NCI-H2081 (cell line): ENCODE results near the gene ADAM11.
A peak's percentile ranks its signal among the peaks of the same experiment; 100 is the strongest.
"Not testable (repeated sequence)": the region's sequence is repeated elsewhere in the genome, so short reads cannot be mapped to it uniquely, and the experiment has no call there.

ENCODE experiments used
- DNase-seq, 2 experiments: peaks; one replicate each; lab custom pipeline; 2025; lab: John Stamatoyannopoulos, UW

The ADAM11 gene, protein sequence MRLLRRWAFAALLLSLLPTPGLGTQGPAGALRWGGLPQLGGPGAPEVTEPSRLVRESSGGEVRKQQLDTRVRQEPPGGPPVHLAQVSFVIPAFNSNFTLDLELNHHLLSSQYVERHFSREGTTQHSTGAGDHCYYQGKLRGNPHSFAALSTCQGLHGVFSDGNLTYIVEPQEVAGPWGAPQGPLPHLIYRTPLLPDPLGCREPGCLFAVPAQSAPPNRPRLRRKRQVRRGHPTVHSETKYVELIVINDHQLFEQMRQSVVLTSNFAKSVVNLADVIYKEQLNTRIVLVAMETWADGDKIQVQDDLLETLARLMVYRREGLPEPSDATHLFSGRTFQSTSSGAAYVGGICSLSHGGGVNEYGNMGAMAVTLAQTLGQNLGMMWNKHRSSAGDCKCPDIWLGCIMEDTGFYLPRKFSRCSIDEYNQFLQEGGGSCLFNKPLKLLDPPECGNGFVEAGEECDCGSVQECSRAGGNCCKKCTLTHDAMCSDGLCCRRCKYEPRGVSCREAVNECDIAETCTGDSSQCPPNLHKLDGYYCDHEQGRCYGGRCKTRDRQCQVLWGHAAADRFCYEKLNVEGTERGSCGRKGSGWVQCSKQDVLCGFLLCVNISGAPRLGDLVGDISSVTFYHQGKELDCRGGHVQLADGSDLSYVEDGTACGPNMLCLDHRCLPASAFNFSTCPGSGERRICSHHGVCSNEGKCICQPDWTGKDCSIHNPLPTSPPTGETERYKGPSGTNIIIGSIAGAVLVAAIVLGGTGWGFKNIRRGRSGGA

DNA sequence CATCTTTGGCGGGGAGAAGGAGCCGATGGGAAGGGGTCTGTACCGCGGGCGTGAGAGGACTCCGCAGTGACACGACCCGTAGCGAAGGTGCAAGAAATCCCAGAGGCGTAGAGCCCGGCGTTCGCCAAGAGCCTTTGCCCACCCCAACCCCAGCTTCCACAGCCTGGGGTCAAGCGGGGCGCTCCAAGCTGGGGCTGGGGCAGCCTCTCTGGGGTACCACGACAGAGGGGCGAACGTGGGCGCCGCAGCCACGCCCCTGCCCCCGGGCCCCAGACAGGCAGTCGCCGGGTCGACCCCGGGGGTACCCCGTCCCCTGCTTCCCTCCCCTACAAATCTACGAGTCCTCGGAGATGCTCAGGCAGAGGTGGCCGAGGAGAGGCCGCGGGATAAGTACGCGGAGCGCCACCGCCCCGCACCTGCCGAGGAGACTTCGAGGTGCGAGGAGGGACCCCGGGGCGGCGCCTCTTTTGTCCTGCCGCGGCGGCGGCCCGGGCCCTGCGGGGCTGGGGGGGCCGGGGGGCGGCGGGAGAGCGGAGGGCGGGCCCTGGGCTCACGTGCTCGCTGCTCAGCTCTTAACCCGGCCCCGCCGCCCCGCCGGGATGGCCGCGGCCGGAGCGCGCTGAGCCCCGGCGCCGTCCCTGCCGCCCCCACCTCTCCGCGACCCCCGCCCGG, at the start of gene ADAM11:
Gene ADAM11 (plus strand): TSS at position 575 of the 672 bp plus-strand sequence. CDS start 212 bp downstream, outside the sequence.
- peak in 1 of 2 experiments; percentile 14 for DNase-seq

DNA sequence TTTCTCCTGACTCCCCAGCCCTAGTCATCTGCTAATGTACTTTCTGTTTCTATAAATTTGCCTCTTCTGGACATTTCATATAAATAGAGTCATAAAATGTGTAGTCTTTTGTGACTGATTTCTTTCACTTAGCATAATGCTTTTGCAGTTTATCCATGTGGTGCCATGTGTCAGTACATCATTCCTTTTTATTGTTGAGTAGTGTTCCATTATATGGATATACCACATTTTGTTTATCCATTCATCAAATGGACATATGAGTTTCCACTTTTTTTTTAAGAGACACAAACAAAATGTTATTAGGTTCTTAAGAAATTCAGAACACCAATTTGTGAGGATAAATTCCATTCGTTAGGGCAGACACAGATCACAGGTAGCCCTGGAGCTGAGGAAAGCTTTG, 39.3 kb upstream of the ADAM11 start:
- DNase-seq: no peak

GRCh38 chr17:44722254-44722653, 36.5 kb upstream of the ADAM11 start:
- no peak for DNase-seq

DNA sequence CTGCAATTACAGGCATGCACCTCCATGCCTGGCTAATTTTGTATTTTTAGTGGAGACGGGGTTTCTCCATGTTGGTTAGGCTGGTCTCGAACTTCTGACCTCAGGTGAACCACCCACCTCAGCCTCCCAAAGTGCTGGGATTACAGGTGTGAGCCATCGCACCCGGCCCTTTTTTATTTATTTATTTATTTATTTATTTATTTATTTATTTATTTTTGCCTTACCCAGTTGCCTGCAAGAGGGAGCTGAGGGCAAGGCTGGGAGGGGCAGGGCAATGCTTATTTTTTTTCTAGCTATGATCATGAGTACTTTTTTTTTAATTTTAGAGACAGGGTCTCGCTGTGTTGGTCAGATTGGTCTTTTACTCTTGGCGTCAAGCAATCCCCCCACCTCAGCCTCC, 32.7 kb upstream of the ADAM11 start:
- not testable (repeated sequence) for DNase-seq

GRCh38 chr17:44733753-44734152, 25.0 kb upstream of the ADAM11 start:
- peak in 1 of 2 experiments; percentile 5 for DNase-seq

DNA sequence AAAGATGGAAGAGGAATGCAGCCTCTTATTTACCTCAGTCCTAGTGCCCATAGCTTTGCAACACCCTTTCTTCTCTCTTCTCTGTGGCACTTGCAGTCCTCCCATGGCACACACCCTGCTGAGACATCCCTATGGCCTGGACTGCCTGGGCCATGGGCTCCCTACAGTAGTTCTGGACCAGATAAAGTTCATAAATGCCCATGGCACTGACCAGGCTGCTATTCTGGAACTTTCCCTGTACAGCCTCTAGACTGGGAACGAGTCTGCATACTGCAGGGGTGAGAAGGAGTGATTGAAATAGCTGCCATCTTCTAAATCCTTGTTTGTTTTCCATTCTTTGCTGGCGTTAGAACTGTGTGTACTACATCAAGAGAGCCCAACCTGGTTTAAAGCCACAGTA, 24.5 kb upstream of the ADAM11 start:
- no peak for DNase-seq

DNA sequence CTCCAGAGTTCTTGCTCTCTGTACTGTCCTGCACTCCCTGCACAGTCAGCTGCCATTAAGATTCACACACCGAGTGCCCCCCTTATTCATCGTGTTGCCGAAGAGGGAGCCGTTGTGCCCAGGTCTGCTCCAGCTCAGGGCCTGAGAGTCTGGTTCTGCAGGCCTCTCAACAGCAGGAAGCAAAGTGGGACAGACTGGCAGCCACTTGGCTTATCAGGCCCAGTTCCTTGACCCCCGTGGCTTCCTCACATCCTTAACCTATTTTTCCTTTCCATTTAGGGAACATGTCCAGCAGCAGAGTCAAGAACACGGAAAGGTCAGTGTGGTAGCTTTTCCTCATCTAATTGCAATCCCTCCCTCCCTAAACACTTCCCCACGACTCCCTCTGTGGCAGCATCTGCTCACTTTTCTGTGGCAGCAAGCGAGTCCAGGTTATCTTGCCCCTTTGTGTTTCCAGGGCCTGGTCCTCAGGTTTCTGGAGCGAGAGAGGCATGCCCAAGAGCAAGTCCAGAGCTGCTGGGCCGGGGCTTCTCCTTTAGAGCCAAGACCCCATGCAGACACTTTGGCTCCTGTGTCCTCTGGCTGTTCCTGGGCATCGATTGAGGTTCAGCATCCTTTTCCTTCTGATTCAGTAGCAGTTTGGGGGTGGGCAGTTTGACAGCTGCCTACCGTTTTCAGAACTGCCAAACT, 22.1 kb upstream of the ADAM11 start:
- no peak for DNase-seq

- DNase-seq: no peak
Observed at GRCh38 chr17:44738214-44738906, 20.4 kb upstream of the ADAM11 start.

DNA sequence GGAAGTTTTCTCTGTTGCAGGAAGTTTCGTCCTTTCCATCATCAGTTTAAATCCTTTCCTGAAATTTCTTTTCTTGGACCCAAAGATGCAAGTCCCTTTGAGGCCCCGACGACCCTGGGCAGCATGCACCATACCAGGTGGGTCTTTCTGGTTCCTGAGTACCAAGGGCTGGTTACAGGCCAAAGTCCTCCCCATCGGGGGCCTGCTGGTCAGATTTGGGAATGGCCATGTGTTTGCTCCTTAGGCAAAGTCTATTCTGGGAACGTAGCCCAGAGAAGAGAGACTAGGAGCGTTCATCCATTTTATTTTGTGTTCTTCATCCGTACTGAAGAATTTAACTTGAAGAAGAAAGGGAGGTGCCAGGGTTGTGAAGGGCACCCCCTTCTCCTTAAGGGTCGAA, 17.5 kb upstream of the ADAM11 start:
- no peak for DNase-seq

DNA sequence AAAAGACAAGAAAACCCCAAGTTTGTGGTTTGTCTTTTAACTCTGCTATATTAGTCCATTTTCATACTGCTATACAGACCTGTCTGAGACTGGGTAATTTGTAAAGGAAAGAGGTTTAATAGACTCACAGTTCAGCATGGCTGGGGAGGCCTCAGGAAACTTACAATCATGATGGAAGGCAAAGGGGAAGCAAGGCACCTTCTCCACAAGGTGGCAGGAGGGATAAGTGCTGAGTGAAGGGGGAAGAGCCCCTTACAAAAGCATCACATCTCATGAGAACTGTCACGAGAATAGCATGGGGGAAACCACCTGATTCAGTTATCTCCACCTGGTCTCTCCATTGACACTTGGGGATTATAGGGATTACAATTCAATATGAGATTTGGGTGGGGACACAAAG, 13.5 kb upstream of the ADAM11 start:
- DNase-seq: no peak

- not testable (repeated sequence) for DNase-seq
Observed at GRCh38 chr17:44745738-44746137, 13.1 kb upstream of the ADAM11 start.

DNA sequence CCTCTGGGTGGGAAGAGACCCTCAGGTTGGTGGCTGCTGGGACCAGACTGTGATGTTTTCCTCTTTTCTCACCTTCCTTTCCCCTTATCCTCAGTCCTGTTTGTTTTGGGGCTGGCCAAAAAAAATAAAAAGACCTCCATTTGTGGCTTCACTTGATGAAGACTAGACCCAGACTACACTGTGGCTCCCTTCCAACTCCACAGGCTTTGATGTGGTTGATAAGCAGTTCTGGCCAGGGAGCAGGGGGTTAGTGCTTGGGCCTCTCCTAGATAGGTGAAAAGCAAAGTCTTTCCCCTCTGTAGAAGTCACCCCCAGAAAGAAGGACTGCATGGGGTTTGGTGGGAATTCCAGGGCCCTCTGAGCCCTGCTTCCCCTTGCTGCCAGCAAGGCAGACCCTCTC, 11.2 kb upstream of the ADAM11 start:
- no peak for DNase-seq

DNA sequence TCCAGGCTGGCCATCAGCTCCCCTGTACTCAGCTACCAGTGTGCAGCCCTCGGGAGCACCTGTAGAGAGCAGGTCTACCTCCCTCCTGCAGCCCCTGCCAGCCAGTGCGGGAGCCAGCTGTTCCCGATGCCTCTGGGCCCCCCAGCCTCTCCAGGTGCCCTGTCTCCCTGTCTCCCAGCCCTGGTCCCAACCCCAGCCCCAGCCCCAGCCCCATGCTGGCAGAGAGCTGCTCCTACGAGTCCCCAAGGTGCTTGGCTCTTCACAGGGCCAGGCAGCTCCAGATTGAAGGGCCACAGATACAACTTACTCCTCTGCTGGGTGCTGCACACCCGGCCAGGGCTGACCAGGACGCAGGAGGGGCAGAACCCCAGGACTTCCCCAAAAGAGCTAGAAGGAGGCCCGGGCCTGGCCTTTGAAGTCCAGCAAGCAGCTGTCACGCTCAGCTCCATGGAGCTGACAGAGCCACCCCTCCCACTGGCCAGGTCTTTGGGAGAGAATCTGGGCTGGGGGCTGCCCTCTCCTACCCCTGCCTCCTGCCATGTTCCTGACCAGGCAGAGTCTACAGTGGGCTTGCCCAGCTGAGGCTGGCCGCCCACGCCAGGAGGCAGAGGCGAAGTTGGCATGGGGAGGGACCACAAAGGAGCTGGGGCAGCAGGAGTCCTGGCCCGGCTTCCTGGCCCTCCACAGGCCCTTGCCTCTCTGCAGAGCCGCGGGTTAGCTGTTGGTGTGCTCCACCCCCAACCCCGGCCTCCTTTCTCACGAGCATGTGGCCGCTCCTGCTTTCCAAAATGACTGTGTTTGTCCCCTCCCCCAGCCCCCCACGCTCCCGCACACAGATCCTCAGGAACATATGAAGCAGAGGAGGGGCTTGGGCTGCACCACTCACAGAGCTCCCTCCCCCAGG, 9.5 kb upstream of the ADAM11 start:
- no peak for DNase-seq

DNA sequence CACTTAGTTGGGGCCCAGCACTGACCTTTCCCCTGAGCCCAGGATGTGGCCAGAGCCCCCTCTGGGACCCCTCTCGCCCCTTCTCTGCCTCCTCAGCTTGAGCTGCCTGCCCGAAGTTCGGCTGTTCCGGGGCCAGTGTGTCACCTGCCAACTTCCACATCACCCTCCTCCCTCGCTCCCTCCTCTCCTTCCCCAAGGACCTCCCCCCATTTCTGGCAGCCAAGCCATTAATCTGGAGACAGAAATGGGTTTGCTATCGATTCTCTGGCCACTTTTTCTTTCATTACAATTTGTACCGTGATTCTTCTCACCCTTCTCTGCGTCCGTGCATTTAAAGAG, 8.8 kb upstream of the ADAM11 start:
- DNase-seq: no peak

- DNase-seq: no peak
Observed at GRCh38 chr17:44751331-44751730, 7.5 kb upstream of the ADAM11 start.

DNA sequence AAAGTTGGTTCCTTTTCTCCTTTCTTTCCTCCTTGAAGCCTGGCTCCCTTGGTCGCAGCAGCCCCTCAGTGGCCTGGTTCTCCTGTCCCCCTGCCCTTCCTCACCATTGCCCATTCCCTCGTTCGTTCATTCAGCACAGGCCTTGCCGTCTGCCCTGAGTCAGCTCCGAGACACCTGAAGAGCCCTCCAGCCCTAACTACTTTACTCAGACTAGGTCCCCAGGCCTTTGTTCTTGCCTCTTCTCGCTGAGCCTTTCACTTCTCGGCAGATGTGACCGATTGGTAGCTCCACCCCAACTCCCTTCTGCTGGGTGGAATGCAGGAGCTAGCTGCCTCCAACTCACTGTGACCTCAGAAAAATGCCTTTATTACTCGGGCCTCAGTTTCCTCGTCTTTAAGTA, 7.0 kb upstream of the ADAM11 start:
- no peak for DNase-seq

- DNase-seq: no peak
Observed at GRCh38 chr17:44752953-44753861, 5.6 kb upstream of the ADAM11 start.

DNA sequence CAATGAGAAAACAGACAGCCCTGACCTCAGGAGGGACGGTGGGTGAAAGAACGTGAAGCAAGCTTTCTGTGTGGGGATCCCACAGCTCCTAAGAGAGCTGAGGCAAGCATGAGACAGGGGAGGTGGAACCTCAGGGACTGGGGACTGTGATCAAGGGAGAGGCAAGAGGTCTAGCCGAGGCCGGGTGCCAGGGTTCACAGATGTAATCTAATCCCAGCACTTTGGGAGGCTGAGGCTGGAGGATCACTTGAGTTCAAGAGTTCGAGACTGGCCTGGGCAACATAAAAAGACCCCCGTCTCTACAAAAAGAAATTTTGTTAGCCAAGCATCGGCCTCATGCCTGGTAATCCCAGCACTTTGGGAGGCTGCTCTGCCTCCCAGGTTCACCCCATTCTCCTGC, 4.5 kb upstream of the ADAM11 start:
- DNase-seq: no peak

DNA sequence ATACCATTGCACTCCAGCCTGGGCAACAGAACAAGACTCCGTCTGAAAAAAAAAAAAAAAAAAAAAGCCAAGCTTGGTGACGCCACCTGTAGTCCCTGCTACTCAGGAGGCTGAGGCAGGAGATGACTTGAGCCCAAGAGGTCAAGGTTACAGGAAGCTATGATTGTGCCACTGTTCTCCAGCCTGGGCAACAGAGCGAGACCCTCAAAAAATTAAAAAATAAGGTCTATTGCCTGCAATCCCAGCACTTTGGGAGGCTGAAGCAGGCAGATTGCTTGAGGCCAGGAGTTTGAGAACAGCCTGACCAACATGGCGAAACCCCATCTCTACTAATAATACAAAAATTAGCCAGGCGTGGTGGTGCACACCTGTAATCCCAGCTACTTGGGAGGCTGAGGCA, 3.6 kb upstream of the ADAM11 start:
- DNase-seq: not testable (repeated sequence)
